Colonic mucosa (tissue), 4 donors: ENCODE measurements around the gene DHRS1. TPM values are rescaled to one million over a fixed set of nuclear protein-coding genes. Genes with fewer than 3 reads are reported as not detected.

ENCODE experiments used
- DNase-seq: peaks from one replicate; pipeline ENCODE4 v3.0.0-alpha.2; 2020
- H3K27ac ChIP-seq: fragments of 200-600 bp; one replicate; pipeline ENCODE4 v1.8.0; 2021
- H3K27me3 ChIP-seq: fragments of 200-600 bp; one replicate; pipeline ENCODE4 v1.8.0; 2021
- H3K36me3 ChIP-seq: fragments of 200-600 bp; one replicate; pipeline ENCODE4 v1.8.0; 2021
- H3K4me1 ChIP-seq: fragments of 200-600 bp; one replicate; pipeline ENCODE4 v1.8.0; 2021; ENCODE audit warnings: mild to moderate bottlenecking
- H3K4me3 ChIP-seq: fragments of 200-600 bp; one replicate; pipeline ENCODE4 v1.8.0; 2021
- H3K9ac ChIP-seq, 2 donors: one replicate each; pipeline ENCODE4 v1.7.0; 2013; ENCODE audit warnings: control low read depth in 2 of 2, low read depth in 2 of 2, low read length in 2 of 2
- H3K9me3 ChIP-seq: fragments of 200-600 bp; one replicate; pipeline ENCODE4 v1.8.0; 2021
- CTCF ChIP-seq: fragments of 200-600 bp; IDR thresholded peaks from one replicate; pipeline ENCODE4 v1.8.0; 2022; ENCODE audit warnings: antibody characterized with exemption, mild to moderate bottlenecking
- intact Hi-C: fragments of 100-400 bp; cut with DNase I; formaldehyde crosslinking; loops from one replicate; pipeline ENCODE4 v1.14.1; 2022
- total RNA-seq, 2 donors: library from RNA; stranded (reverse); fragmentation: NEBNext Ultra II Directional in 1 of 2; extraction: Animal tissue kit (Norgen Biotek cat#: 25700) in 1 of 2; gene quantifications; one replicate each; pipeline ENCODE4 v1.2.1, GENCODE V29; 2021
- donor health status: healthy.
- donor health status: DM: no; HTN: no; CAD: no.
- donor health status: DM: no; HTN: no; CAD: no.

Gene DHRS1
- total RNA-seq, 2 donors from 2014 or later = 38.0 to 42.4 TPM

GRCh38 chr14:24314377-24315193 is 15.0 kb upstream of the DHRS1 start:
- H3K36me3 ChIP-seq = no peaks in the 10 kb centered on the region
- no peaks in the 10 kb centered on the region for H3K27me3 ChIP-seq
- no peak overlapping the region for H3K4me3 ChIP-seq
- H3K9ac ChIP-seq = no peak overlapping the region
- TF ChIP-seq CTCF = no peak
- H3K9me3 ChIP-seq = no peaks in the 10 kb centered on the region
- no peak for DNase-seq
- H3K4me1 ChIP-seq = peaks cover 13% of the 10 kb centered on the region
- H3K27ac ChIP-seq = no peak overlapping the region
- intact Hi-C loops = no loop called here

DNA sequence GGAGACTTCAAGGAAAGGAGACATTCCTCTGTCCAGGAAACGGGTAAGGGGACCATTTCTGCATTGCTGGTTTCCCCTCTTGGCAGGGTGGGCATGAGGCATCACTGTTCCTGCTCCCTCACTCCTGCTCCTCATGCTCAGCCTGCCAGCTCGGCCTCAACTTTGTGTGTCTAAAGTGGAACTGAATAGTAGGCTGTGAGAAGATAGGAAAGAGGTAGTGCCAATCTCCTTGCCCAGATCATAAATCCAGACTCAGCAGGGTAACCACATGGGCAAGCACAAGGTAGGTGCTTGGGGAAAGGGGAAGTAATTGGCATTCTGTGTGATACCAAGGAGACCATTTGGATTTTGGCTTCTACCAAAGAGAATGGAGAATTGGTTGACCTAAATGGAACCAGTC is 14.3 kb upstream of the DHRS1 start:
- Histone ChIP-seq H3K4me1 (peaks cover 13% of the 10 kb centered on the region), H3K27ac (peak overlapping the region; percentile 62), H3K4me3 (no peak overlapping the region), H3K27me3 (no peaks in the 10 kb centered on the region), H3K36me3 (no peaks in the 10 kb centered on the region), H3K9me3 (no peaks in the 10 kb centered on the region), H3K9ac (peak overlapping the region in 1 of 2 donors; percentile 27)
- intact Hi-C loops = no loop called here
- no peak for TF ChIP-seq CTCF
- no peak for DNase-seq

DNA sequence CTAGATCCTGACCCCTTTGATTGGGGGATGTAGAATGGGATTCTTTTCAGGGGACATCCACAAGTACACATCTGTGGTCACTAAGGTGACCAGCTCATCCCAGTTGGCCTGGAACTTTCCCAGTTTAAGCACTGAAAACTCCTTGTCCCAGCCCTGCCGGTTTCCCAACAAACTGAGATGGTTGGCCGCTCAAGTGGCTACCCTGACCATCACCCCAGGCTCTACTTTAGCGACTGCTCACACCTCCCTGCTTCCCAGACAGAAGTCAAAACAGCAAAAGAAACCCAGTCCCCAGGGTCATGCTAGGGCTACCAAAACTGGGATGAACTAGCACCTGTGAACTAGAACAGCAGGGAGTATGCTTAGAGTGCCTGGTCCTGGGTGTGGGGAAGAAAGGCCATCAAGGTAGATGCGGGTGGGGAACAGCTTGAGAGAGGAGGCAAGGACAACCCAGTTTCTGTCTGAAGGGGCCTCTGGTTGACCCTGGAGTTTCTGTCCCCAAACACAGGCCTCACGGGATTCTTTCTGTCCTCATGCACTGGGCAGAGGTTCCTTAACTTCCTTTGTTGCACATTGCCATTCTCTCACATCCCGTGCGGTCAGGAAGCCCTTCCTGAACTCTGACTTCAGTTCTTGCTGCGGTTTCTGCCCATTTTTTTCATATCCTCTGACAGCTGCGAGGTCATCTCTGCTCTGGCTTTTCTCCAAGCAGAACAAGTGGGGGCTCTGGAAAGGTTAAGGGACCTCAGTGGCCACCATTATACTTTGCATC is 13.3 kb upstream of the DHRS1 start:
- no peak for TF ChIP-seq CTCF
- peak overlapping the region; percentile 62 for H3K27ac ChIP-seq
- DNase-seq = no peak
- peaks cover 13% of the 10 kb centered on the region for H3K4me1 ChIP-seq
- no peak overlapping the region for H3K4me3 ChIP-seq
- no peaks in the 10 kb centered on the region for H3K36me3 ChIP-seq
- no peaks in the 10 kb centered on the region for H3K9me3 ChIP-seq
- intact Hi-C loops = no loop called here
- no peaks in the 10 kb centered on the region for H3K27me3 ChIP-seq
- peak overlapping the region in 1 of 2 donors; percentile 64 for H3K9ac ChIP-seq

- Histone ChIP-seq H3K4me3 (peak overlapping the region; percentile 50), H3K36me3 (no peaks in the 10 kb centered on the region), H3K4me1 (peaks cover 13% of the 10 kb centered on the region), H3K27me3 (no peaks in the 10 kb centered on the region), H3K9ac (peak overlapping the region in 1 of 2 donors; percentile 48), H3K9me3 (no peaks in the 10 kb centered on the region), H3K27ac (peak overlapping the region; percentile 62)
- DNase-seq = no peak
- no peak for TF ChIP-seq CTCF
- intact Hi-C loops = no loop called here
Observed at GRCh38 chr14:24311837-24312615, 12.4 kb upstream of the DHRS1 start.
